ENCODE data around the gene CLEC4A.
"Not testable (repeated sequence)": the region's sequence is repeated elsewhere in the genome, so short reads cannot be mapped to it uniquely, and the experiment has no call there.

CLEC4A gene

GRCh38 chr12:8133636-8134397 is 10.4 kb downstream of the CLEC4A start:
- DNase-seq (ENCODE audit: low read depth, low spot score), result not testable (repeated sequence)

GRCh38 chr12:8134398-8134930 is 11.0 kb downstream of the CLEC4A start:
- not testable (repeated sequence) for DNase-seq (ENCODE audit: low read depth, low spot score)

- DNase-seq (ENCODE audit: low read depth, low spot score), result not testable (repeated sequence)
These were observed 18.2 kb downstream of the CLEC4A start for GRCh38 chr12:8141647-8142046.

- no peak for DNase-seq (ENCODE audit: low read depth, low spot score)
These were observed 19.8 kb downstream of the CLEC4A start for GRCh38 chr12:8143261-8143660.

GRCh38 chr12:8145754-8146441 is 22.5 kb downstream of the CLEC4A start:
- no peak for DNase-seq (ENCODE audit: low read depth, low spot score)

- no peak for DNase-seq (ENCODE audit: low read depth, low spot score)
These were observed 23.0 kb downstream of the CLEC4A start for GRCh38 chr12:8146442-8146771.

GRCh38 chr12:8154526-8154925 is 31.1 kb downstream of the CLEC4A start:
- no peak for DNase-seq (ENCODE audit: low read depth, low spot score)

GRCh38 chr12:8156416-8156815 is 33.0 kb downstream of the CLEC4A start:
- no peak for DNase-seq (ENCODE audit: low read depth, low spot score)

GRCh38 chr12:8156845-8157244 is 33.4 kb downstream of the CLEC4A start, which contains the start of gene ZNF705A:
ZNF705A (plus strand) TSS chr12:8157015; CDS start chr12:8172626, 15,611 bp downstream.
- no peak for DNase-seq (ENCODE audit: low read depth, low spot score)

GRCh38 chr12:8157484-8158198 is 34.2 kb downstream of the CLEC4A start:
- no peak for DNase-seq (ENCODE audit: low read depth, low spot score)

- DNase-seq (ENCODE audit: low read depth, low spot score), result not testable (repeated sequence)
These were observed 49.5 kb downstream of the CLEC4A start for GRCh38 chr12:8172911-8173310.

- peak; percentile 32 for DNase-seq (ENCODE audit: low read depth, low spot score)
These were observed 56.7 kb downstream of the CLEC4A start for GRCh38 chr12:8179989-8180585.

GRCh38 chr12:8181271-8181670 is 57.9 kb downstream of the CLEC4A start:
- not testable (repeated sequence) for DNase-seq (ENCODE audit: low read depth, low spot score)

GRCh38 chr12:8182923-8183322 is 59.5 kb downstream of the CLEC4A start:
- DNase-seq (ENCODE audit: low read depth, low spot score), result not testable (repeated sequence)

- DNase-seq (ENCODE audit: low read depth, low spot score), result not testable (repeated sequence)
These were observed 59.9 kb downstream of the CLEC4A start for GRCh38 chr12:8183346-8183745.

GRCh38 chr12:8184206-8184605 is 60.8 kb downstream of the CLEC4A start:
- DNase-seq (ENCODE audit: low read depth, low spot score), result not testable (repeated sequence)

- DNase-seq (ENCODE audit: low read depth, low spot score), result not testable (repeated sequence)
These were observed 64.7 kb downstream of the CLEC4A start for GRCh38 chr12:8188088-8188487.

Data from activated naive CD8-positive, alpha-beta T cell treated with anti-CD3 and anti-CD28 coated beads, Interleukin-2, amount 50 U/mL, for 16 hours (primary cell).